Measurements from ENCODE around the gene TMA16.

TMA16 gene

DNA sequence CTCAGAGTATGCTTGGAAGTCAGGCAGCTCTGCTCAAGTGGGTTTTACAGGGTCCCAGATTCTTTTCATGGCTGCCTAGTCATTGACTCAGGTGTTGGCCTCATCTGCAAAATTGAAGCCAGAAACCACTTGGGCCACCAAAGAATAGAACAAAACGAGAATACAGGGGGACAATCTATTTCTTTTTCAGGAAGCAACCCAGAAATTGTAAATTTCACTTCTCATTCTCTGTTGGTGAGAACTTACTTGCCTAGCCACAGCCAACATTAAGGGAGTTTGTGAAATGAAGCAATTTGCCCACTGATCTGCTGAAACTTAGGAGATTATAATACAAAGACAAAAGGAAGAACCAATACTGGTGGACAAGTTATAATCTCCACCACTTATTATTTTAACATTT lies 12.3 kb upstream of the TMA16 start:
- H3K36me3 ChIP-seq (ENCODE audit: control insufficient read depth, insufficient read depth, low read length), result no peaks in the 10 kb centered on the region
- no peak overlapping the region for H3K4me3 ChIP-seq (ENCODE audit: low read length)
- no peaks in the 10 kb centered on the region for H3K9me3 ChIP-seq (ENCODE audit: control insufficient read depth, low read length)
- no peak overlapping the region for H3K9ac ChIP-seq (ENCODE audit: low read length)
- no peaks in the 10 kb centered on the region for H3K27me3 ChIP-seq (ENCODE audit: control insufficient read depth, insufficient read depth, low read length)
- H3K4me1 ChIP-seq (ENCODE audit: control insufficient read depth, insufficient read depth, low read length), result no peaks in the 10 kb centered on the region

DNA sequence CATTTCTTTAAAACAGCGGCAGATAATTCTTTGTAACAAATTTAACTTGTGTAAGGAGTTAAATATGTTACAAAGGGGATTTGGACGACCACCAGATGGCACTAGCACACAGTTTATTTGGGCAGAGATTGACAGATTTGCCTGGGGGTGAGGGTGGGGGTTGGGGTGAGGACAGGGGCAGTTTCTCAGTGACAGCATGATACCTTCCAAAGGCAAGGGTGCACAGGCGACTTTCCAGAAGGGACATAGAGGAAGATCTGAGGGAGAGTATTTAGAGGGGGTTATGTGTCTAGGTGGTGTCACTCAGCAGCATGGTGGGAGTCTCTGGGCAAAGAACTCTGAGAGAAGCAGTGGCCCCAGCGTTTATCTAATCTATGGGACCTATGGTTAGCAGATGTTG lies 9.6 kb upstream of the TMA16 start:
- H3K4me1 ChIP-seq (ENCODE audit: control insufficient read depth, insufficient read depth, low read length), result no peaks in the 10 kb centered on the region
- H3K9me3 ChIP-seq (ENCODE audit: control insufficient read depth, low read length), result no peaks in the 10 kb centered on the region
- no peaks in the 10 kb centered on the region for H3K36me3 ChIP-seq (ENCODE audit: control insufficient read depth, insufficient read depth, low read length)
- H3K9ac ChIP-seq (ENCODE audit: low read length), result no peak overlapping the region
- H3K27me3 ChIP-seq (ENCODE audit: control insufficient read depth, insufficient read depth, low read length), result no peaks in the 10 kb centered on the region
- no peak overlapping the region for H3K4me3 ChIP-seq (ENCODE audit: low read length)

DNA sequence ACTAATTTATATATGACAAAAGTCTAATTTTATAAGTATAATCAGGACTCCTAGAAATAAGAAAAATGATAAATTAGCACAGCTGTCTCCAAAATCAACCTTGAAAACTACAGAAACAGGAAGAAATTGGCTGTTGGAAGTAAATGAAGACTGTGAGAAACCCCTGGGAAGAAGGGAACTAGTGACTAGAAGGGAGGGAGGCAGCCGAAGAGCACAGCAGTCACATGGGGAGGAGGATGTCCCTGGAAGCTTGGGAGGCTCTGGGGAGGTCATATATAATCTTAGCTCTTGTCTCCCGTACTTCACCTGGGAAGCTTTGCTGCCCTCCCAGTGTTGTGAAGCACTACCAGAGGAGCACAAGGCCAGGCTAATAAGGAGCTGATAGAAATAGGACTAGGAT lies 8.9 kb upstream of the TMA16 start:
- Histone ChIP-seq H3K4me1 (ENCODE audit: control insufficient read depth, insufficient read depth, low read length) (no peaks in the 10 kb centered on the region), H3K27me3 (ENCODE audit: control insufficient read depth, insufficient read depth, low read length) (no peaks in the 10 kb centered on the region), H3K36me3 (ENCODE audit: control insufficient read depth, insufficient read depth, low read length) (no peaks in the 10 kb centered on the region), H3K4me3 (ENCODE audit: low read length) (no peak overlapping the region), H3K9ac (ENCODE audit: low read length) (no peak overlapping the region), H3K9me3 (ENCODE audit: control insufficient read depth, low read length) (no peaks in the 10 kb centered on the region)

DNA sequence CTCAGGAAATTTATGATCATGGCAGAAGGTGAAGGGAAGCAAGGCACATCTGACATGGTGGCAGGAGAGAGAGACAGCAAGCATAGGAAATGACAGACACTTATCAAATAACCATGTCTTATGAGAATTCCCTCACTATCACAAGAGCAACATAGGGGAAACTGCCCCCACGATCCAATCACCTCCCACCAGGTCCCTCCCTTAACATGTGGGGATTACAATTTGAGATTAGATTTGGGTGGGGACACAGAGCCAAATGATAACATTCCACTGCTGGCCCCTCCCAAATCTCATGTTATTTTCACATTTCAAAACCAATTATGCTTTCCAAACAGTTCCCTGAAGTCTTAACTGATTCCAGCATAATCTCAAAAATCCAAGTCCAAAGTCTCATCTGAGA lies 8.2 kb upstream of the TMA16 start:
- Histone ChIP-seq H3K27me3 (ENCODE audit: control insufficient read depth, insufficient read depth, low read length) (no peaks in the 10 kb centered on the region), H3K4me3 (ENCODE audit: low read length) (no peak overlapping the region), H3K36me3 (ENCODE audit: control insufficient read depth, insufficient read depth, low read length) (no peaks in the 10 kb centered on the region), H3K4me1 (ENCODE audit: control insufficient read depth, insufficient read depth, low read length) (no peaks in the 10 kb centered on the region), H3K9ac (ENCODE audit: low read length) (no peak overlapping the region), H3K9me3 (ENCODE audit: control insufficient read depth, low read length) (no peaks in the 10 kb centered on the region)

DNA sequence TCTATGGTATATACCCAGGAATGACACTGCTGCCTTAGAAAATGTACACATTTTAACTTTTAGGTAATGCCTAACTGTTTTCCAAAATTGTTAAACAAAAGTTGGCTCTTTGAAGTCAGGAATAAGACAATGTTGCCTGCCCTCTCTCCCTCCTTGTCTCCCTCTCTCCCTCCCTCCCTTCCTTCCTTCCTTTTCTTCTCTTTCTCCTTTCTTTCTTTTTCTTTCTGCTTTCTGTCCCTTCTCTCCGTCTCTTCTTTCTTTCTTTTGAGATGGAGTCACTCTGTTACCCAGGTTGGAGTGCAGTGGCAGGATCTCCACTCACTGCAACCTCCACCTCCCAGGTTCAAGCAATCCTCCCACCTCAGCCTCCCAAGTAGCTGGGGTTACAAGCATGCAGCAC lies 4.6 kb upstream of the TMA16 start:
- Histone ChIP-seq H3K4me3 (ENCODE audit: low read length) (no peak overlapping the region), H3K27me3 (ENCODE audit: control insufficient read depth, insufficient read depth, low read length) (no peaks in the 10 kb centered on the region), H3K9ac (ENCODE audit: low read length) (no peak overlapping the region), H3K36me3 (ENCODE audit: control insufficient read depth, insufficient read depth, low read length) (no peaks in the 10 kb centered on the region), H3K9me3 (ENCODE audit: control insufficient read depth, low read length) (no peaks in the 10 kb centered on the region), H3K4me1 (ENCODE audit: control insufficient read depth, insufficient read depth, low read length) (no peaks in the 10 kb centered on the region)

DNA sequence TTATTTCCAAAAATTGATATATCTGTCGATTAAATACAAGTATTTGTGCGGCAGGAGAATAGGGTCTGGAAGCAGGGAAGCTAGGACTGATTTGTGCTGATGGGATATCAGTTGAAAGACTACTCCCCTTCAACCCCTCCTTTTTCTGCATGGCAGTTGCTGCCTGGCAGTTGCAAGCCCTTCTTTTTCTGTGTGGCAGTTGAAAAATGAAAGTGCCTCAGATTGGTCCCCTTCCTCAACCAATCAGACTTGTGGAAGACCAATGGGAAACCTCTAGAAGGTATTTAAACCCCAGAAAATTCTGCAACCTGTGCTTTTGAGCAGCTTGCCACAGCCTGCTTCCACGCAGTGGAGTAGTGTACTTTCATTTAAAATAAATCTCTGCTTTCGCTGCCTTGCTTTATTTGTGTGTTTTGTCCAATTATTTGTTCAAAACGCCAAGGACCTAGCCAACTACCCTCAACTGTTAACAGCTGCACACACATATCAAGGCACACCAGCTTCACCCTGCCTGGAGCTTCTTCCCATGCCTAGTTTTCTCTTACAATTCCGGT lies 1.5 kb upstream of the TMA16 start:
- Histone ChIP-seq H3K36me3 (ENCODE audit: control insufficient read depth, insufficient read depth, low read length) (no peaks in the 10 kb centered on the region), H3K9ac (ENCODE audit: low read length) (no peak overlapping the region), H3K4me3 (ENCODE audit: low read length) (no peak overlapping the region), H3K4me1 (ENCODE audit: control insufficient read depth, insufficient read depth, low read length) (no peaks in the 10 kb centered on the region), H3K27me3 (ENCODE audit: control insufficient read depth, insufficient read depth, low read length) (no peaks in the 10 kb centered on the region), H3K9me3 (ENCODE audit: control insufficient read depth, low read length) (no peaks in the 10 kb centered on the region)

DNA sequence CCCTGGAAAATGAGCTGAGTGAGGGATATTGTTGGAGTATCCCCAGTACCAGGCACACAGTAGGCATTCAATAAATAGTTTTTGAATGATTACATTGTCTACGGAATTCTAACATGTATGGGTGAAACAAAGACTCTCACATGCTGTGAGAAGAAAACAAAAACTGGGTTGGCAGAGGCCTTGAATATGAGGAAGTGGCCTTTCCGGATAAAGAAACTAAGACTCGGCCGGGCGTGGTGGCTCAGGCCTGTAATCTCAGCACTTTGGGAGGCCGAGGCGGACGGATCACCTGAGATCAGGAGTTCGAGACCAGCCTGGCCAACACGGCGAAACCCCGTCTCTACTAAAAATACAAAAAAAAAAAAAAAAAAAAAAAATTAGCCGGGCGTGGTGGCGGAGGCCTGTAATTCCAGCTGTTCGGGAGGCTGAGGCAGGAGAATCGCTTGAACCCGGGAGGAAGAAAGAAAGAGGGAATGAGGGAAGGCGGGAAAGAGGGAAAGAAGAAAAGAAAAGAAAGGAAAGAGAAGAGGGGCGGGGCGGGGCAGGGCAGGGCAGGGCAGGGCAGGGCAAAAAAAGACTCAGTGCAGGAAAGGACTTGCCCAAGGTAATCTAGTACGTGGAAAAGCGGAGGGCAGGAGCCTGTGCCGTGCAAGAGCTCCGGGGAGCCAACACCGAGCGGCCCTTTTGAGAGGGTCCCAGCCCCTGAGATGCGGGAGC lies 689 bp upstream of the TMA16 start:
- Histone ChIP-seq H3K4me3 (ENCODE audit: low read length) (peak overlapping the region; percentile 90), H3K4me1 (ENCODE audit: control insufficient read depth, insufficient read depth, low read length) (no peaks in the 10 kb centered on the region), H3K36me3 (ENCODE audit: control insufficient read depth, insufficient read depth, low read length) (no peaks in the 10 kb centered on the region), H3K27me3 (ENCODE audit: control insufficient read depth, insufficient read depth, low read length) (no peaks in the 10 kb centered on the region), H3K9ac (ENCODE audit: low read length) (peak overlapping the region; percentile 93), H3K9me3 (ENCODE audit: control insufficient read depth, low read length) (no peaks in the 10 kb centered on the region)

DNA sequence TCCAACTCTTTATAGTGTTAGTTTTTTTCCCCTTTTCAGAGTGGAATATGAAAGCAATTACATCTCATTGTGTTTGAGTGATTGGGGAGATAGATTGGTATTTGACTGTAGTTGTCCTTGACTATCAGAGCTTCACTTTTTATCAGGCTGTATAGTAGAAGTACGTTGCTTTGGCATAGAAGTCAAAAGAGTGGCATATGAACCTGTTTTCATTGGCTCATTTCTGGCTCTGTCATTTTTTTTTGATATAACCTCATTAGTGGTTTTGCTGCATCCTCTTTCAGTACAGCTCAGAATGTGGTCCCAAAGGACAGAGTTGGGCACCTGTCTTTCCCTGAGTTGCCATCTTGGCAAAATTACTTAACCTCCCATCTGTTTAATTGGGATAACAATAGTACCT lies 1.4 kb downstream of the TMA16 start:
- H3K9ac ChIP-seq (ENCODE audit: low read length), result peak overlapping the region; percentile 19
- peak overlapping the region; percentile 15 for H3K4me3 ChIP-seq (ENCODE audit: low read length)
- no peaks in the 10 kb centered on the region for H3K9me3 ChIP-seq (ENCODE audit: control insufficient read depth, low read length)
- no peaks in the 10 kb centered on the region for H3K4me1 ChIP-seq (ENCODE audit: control insufficient read depth, insufficient read depth, low read length)
- no peaks in the 10 kb centered on the region for H3K36me3 ChIP-seq (ENCODE audit: control insufficient read depth, insufficient read depth, low read length)
- no peaks in the 10 kb centered on the region for H3K27me3 ChIP-seq (ENCODE audit: control insufficient read depth, insufficient read depth, low read length)

DNA sequence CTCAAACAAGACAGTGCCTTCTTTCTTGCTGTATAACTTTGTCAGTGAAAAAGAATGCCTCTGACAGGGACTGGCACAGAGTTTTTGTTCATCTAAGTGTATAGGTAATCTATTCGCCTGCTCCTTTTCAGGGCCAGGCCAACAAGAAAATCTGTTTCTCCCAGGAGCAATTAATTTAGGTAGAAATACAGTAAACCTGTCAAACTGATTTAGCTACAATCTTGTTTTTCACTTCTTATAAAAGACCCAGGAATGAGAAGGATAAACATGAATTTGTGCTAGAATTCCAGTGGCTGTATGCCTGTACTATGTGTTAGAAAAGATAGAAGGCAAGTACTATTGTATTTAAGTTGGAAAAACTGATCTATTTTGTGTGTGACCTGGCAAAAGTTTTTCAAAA lies 6.1 kb downstream of the TMA16 start:
- Histone ChIP-seq H3K9me3 (ENCODE audit: control insufficient read depth, low read length) (no peaks in the 10 kb centered on the region), H3K27me3 (ENCODE audit: control insufficient read depth, insufficient read depth, low read length) (no peaks in the 10 kb centered on the region), H3K9ac (ENCODE audit: low read length) (no peak overlapping the region), H3K36me3 (ENCODE audit: control insufficient read depth, insufficient read depth, low read length) (no peaks in the 10 kb centered on the region), H3K4me1 (ENCODE audit: control insufficient read depth, insufficient read depth, low read length) (no peaks in the 10 kb centered on the region), H3K4me3 (ENCODE audit: low read length) (no peak overlapping the region)

DNA sequence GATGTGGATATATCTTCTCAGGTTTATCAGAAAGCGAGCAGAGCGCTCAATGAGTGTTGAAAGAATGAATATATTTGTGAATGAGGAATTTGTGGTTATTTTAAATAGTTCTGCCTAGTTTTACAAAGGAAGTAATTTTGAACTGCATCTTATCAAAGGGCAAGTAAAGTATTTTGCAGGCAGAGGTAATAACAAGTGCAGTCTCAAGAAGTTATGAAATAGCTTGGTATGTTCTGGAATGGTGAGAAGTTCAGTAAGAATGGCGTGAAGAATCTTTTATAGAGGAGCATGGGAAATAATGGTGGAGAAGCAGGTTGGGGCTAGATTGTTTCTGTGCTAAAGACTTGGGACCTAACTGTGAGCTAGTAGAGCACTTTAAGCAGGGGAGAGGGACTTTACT lies 10.9 kb downstream of the TMA16 start:
- Histone ChIP-seq H3K4me1 (ENCODE audit: control insufficient read depth, insufficient read depth, low read length) (no peaks in the 10 kb centered on the region), H3K36me3 (ENCODE audit: control insufficient read depth, insufficient read depth, low read length) (no peaks in the 10 kb centered on the region), H3K4me3 (ENCODE audit: low read length) (no peak overlapping the region), H3K9ac (ENCODE audit: low read length) (no peak overlapping the region), H3K9me3 (ENCODE audit: control insufficient read depth, low read length) (no peaks in the 10 kb centered on the region), H3K27me3 (ENCODE audit: control insufficient read depth, insufficient read depth, low read length) (no peaks in the 10 kb centered on the region)

DNA sequence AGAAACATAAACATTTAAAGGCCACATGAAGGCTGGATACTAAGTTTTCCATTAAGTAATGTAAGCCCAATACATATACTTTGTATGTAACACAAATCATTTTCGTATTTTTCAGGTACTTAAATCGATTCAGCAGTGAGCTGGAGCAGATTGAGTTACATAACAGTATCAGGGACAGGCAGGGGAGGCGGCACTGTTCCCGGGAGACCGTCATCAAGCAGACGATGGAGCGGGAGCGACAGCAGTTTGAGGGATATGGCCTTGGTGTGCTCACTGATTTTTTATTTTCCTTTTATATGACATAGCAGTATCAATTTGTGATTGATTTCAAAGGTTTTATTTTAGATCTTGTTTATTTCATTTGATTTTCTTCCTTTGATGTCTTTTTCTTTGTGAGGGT lies 20.7 kb downstream of the TMA16 start:
- no peaks in the 10 kb centered on the region for H3K27me3 ChIP-seq (ENCODE audit: control insufficient read depth, insufficient read depth, low read length)
- H3K36me3 ChIP-seq (ENCODE audit: control insufficient read depth, insufficient read depth, low read length), result no peaks in the 10 kb centered on the region
- H3K9me3 ChIP-seq (ENCODE audit: control insufficient read depth, low read length), result no peaks in the 10 kb centered on the region
- H3K4me1 ChIP-seq (ENCODE audit: control insufficient read depth, insufficient read depth, low read length), result no peaks in the 10 kb centered on the region
- no peak overlapping the region for H3K9ac ChIP-seq (ENCODE audit: low read length)
- H3K4me3 ChIP-seq (ENCODE audit: low read length), result no peak overlapping the region

DNA sequence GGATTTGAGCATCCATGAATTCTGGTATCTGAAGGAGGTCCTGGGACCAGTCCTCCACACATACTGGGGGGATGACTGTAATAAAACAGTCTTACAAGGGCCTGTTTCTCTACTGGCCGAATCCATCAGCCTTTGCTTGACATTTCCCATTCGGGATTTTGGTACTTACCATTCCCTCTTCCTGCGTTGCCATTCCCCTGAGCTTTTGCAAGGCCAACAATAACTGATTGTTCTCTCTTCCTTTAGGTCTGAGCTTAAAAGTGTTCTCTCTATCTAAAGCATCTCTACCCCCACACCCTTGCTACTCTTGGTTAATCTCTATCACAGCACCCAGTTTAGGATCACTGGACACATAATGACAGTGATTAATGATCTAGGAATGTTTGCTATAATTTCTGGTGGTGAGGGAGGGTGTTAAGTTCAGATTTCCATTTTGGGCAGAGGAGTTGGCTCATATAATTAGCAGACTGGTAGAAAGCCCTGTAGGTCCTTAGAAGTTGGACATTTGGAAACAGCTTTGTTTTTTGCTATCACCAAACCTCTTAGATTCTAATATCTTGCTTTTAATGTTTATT lies 29.4 kb downstream of the TMA16 start:
- no peaks in the 10 kb centered on the region for H3K9me3 ChIP-seq (ENCODE audit: control insufficient read depth, low read length)
- no peaks in the 10 kb centered on the region for H3K27me3 ChIP-seq (ENCODE audit: control insufficient read depth, insufficient read depth, low read length)
- H3K4me1 ChIP-seq (ENCODE audit: control insufficient read depth, insufficient read depth, low read length), result no peaks in the 10 kb centered on the region
- H3K4me3 ChIP-seq (ENCODE audit: low read length), result no peak overlapping the region
- H3K9ac ChIP-seq (ENCODE audit: low read length), result no peak overlapping the region
- no peaks in the 10 kb centered on the region for H3K36me3 ChIP-seq (ENCODE audit: control insufficient read depth, insufficient read depth, low read length)

All from mucosa of stomach (tissue), 1 donor.